LNCAP (cell line): ENCODE measurements around the gene FREM1.

Experiments
- CTCF ChIP-seq: fragments of 450-650 bp; IDR thresholded peaks from 2 replicates; pipeline ENCODE4 v1.5.1; 2017; ENCODE audit warnings: mild to moderate bottlenecking

The FREM1 gene

GRCh38 chr9:14899815-14900193 lies 10.4 kb downstream of the FREM1 start:
- TF ChIP-seq CTCF = no peak

- TF ChIP-seq CTCF = no peak
Measured at GRCh38 chr9:14899042-14899814, 11.0 kb downstream of the FREM1 start.

- no peak for TF ChIP-seq CTCF
Measured at GRCh38 chr9:14895806-14896205, 14.4 kb downstream of the FREM1 start.

- TF ChIP-seq CTCF = no peak
Measured at GRCh38 chr9:14893280-14893679, 16.9 kb downstream of the FREM1 start.

GRCh38 chr9:14891332-14891731 lies 18.9 kb downstream of the FREM1 start:
- TF ChIP-seq CTCF = no peak

GRCh38 chr9:14889451-14889850 lies 20.8 kb downstream of the FREM1 start:
- no peak for TF ChIP-seq CTCF

- peak; percentile 34; the same call in 1 of the 2 replicates for TF ChIP-seq CTCF
Measured at GRCh38 chr9:14888875-14889274, 21.4 kb downstream of the FREM1 start.

GRCh38 chr9:14888272-14888671 lies 22.0 kb downstream of the FREM1 start:
- no peak for TF ChIP-seq CTCF
